MM.1S (cell line): ENCODE measurements around the gene AMT.

Source experiments
- CTCF ChIP-seq: fragments of 300-600 bp; sonication (generic); IDR thresholded peaks from 2 replicates; pipeline ENCODE4 v1.5.1; 2016; ENCODE audit warnings: antibody characterized with exemption, low read length, mixed read lengths
- EZH2 ChIP-seq: fragments of 300-600 bp; sonication (generic); optimal IDR thresholded peaks from 2 replicates; pipeline ENCODE3; 2017; ENCODE audit warnings: low read depth, mild to moderate bottlenecking, antibody characterized with exemption, low read length, mixed read lengths
- EZH2phosphoT487 ChIP-seq: fragments of 300-600 bp; sonication (generic); IDR thresholded peaks from 2 replicates; pipeline ENCODE4 v1.6.1; 2018; ENCODE audit warnings: antibody characterized with exemption, low read length

- TF ChIP-seq CTCF (no peak), EZH2phosphoT487 (no peak), EZH2 (no peak)
These were observed 34.6 kb downstream of the AMT start for GRCh38 chr3:49387721-49388120.
